ENCODE data around the gene VSTM2L. TPM values are rescaled to one million over a fixed set of nuclear protein-coding genes. Genes with fewer than 3 reads are reported as not detected.

VSTM2L gene
- total and polyA plus RNA-seq, 2 experiments from 2014 or later = 4.1 to 9.2 TPM

GRCh38 chr20:37890643-37891042 is 12.3 kb upstream of the VSTM2L start:
- no peaks in the 10 kb centered on the region for H3K36me3 ChIP-seq (ENCODE audit: low read depth)
- in situ Hi-C loops (cut with MboI) = no loop called here
- no peaks in the 10 kb centered on the region for H4K20me1 ChIP-seq (ENCODE audit: insufficient read depth)
- no peaks in the 10 kb centered on the region for H3K9me3 ChIP-seq (ENCODE audit: low read depth)
- H3K9me2 ChIP-seq (ENCODE audit: insufficient read depth) = no peaks in the 10 kb centered on the region
- no peaks in the 10 kb centered on the region for H3K27me3 ChIP-seq (replicated peaks; ENCODE audit: insufficient read depth)
- 62 to 64% methylated on average over 13 of the region's 13 CpGs for WGBS, 2 experiments (ENCODE audit: low coverage in 1 of 2, low lambda C conversion rate in 2 of 2, missing lambda C conversion rate in 2 of 2)
- H3K4me3 ChIP-seq = no peak overlapping the region
- TF ChIP-seq EZH2 (IDR thresholded peaks at IDR 0.05; ENCODE audit: insufficient read depth, poor library complexity, severe bottlenecking) = no peak
- no peak for TF ChIP-seq EZH2phosphoT487 (IDR thresholded peaks at IDR 0.05; ENCODE audit: insufficient read depth, low read depth)
- DNase-seq = no peak
- H3K4me1 ChIP-seq (ENCODE audit: insufficient read depth) = no peaks in the 10 kb centered on the region
- no peaks in the 10 kb centered on the region for H3F3A ChIP-seq (ENCODE audit: insufficient read depth)
- H3K4me2 ChIP-seq (ENCODE audit: unreplicated experiment) = no peak overlapping the region
- no peak overlapping the region for H2AFZ ChIP-seq
- H3K79me2 ChIP-seq (ENCODE audit: insufficient read depth) = no peaks in the 10 kb centered on the region
- no peak overlapping the region for H3K9ac ChIP-seq
- no peak overlapping the region for H3K27ac ChIP-seq

GRCh38 chr20:37892001-37892400 is 10.9 kb upstream of the VSTM2L start:
- Histone ChIP-seq H3K79me2 (ENCODE audit: insufficient read depth) (no peaks in the 10 kb centered on the region), H3K36me3 (ENCODE audit: low read depth) (no peaks in the 10 kb centered on the region), H3K9me2 (ENCODE audit: insufficient read depth) (no peaks in the 10 kb centered on the region), H3K9me3 (ENCODE audit: low read depth) (no peaks in the 10 kb centered on the region), H3K4me2 (ENCODE audit: unreplicated experiment) (no peak overlapping the region), H3K4me1 (ENCODE audit: insufficient read depth) (no peaks in the 10 kb centered on the region), H3K27me3 (replicated peaks; ENCODE audit: insufficient read depth) (no peaks in the 10 kb centered on the region), H3F3A (ENCODE audit: insufficient read depth) (no peaks in the 10 kb centered on the region), H4K20me1 (ENCODE audit: insufficient read depth) (no peaks in the 10 kb centered on the region), H2AFZ (no peak overlapping the region), H3K4me3 (no peak overlapping the region), H3K9ac (no peak overlapping the region), H3K27ac (no peak overlapping the region)
- TF ChIP-seq EZH2phosphoT487 (IDR thresholded peaks at IDR 0.05; ENCODE audit: insufficient read depth, low read depth) (no peak), EZH2 (IDR thresholded peaks at IDR 0.05; ENCODE audit: insufficient read depth, poor library complexity, severe bottlenecking) (no peak)
- WGBS, 2 experiments (ENCODE audit: low coverage in 1 of 2, low lambda C conversion rate in 2 of 2, missing lambda C conversion rate in 2 of 2) = 68 to 71% methylated on average over 9 of the region's 9 CpGs
- DNase-seq = no peak
- in situ Hi-C loops (cut with MboI) = no loop called here

DNA sequence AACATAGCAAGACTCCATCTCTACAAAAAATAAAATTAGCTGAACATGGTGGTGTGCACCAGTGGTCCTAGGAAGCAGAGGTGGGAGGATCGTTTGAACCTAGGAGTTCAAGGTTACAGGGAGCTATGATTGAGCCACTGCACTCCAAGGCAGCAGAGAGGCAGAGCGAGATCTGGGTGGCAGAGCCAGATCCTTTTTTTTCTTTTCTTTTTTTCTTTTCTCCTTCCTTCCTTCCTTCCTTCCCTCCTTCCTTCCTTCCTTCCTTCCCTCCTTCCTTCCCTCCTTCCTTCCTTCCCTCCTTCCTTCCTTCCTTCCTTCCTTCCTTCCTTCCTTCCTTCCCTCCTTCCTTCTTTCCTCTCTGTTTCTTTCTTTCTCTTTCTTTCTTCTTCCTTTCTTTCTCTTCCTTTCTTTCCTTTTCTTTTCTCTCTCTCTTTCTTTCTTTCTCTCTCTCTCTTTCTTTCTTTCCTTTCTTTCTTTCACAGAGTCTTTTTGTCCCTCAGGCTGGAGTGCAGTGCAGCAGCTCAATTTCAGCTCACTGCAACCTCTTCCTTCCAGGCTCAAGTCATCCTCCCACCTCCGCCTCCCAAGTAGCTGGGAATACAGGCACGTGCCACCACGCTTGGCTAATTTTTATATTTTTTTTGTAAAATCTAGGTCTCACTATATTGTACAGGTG is 9.2 kb upstream of the VSTM2L start:
- Histone ChIP-seq H3K27me3 (replicated peaks; ENCODE audit: insufficient read depth) (no peaks in the 10 kb centered on the region), H3K9me3 (ENCODE audit: low read depth) (no peaks in the 10 kb centered on the region), H3K36me3 (ENCODE audit: low read depth) (no peaks in the 10 kb centered on the region), H2AFZ (no peak overlapping the region), H4K20me1 (ENCODE audit: insufficient read depth) (no peaks in the 10 kb centered on the region), H3K9ac (no peak overlapping the region), H3K4me1 (ENCODE audit: insufficient read depth) (no peaks in the 10 kb centered on the region), H3K9me2 (ENCODE audit: insufficient read depth) (no peaks in the 10 kb centered on the region), H3K4me3 (no peak overlapping the region), H3K4me2 (ENCODE audit: unreplicated experiment) (no peak overlapping the region), H3K79me2 (ENCODE audit: insufficient read depth) (no peaks in the 10 kb centered on the region), H3K27ac (no peak overlapping the region), H3F3A (ENCODE audit: insufficient read depth) (no peaks in the 10 kb centered on the region)
- DNase-seq = no peak
- TF ChIP-seq EZH2 (IDR thresholded peaks at IDR 0.05; ENCODE audit: insufficient read depth, poor library complexity, severe bottlenecking) (no peak), EZH2phosphoT487 (IDR thresholded peaks at IDR 0.05; ENCODE audit: insufficient read depth, low read depth) (no peak)
- in situ Hi-C loops (cut with MboI) = no loop called here
- 73 to 80% methylated on average over 5 of the region's 5 CpGs for WGBS, 2 experiments (ENCODE audit: low coverage in 1 of 2, low lambda C conversion rate in 2 of 2, missing lambda C conversion rate in 2 of 2)

GRCh38 chr20:37894454-37894853 is 8.5 kb upstream of the VSTM2L start:
- H3K4me2 ChIP-seq (ENCODE audit: unreplicated experiment) = no peak overlapping the region
- TF ChIP-seq EZH2 (IDR thresholded peaks at IDR 0.05; ENCODE audit: insufficient read depth, poor library complexity, severe bottlenecking) = no peak
- no peak for TF ChIP-seq EZH2phosphoT487 (IDR thresholded peaks at IDR 0.05; ENCODE audit: insufficient read depth, low read depth)
- no peaks in the 10 kb centered on the region for H3F3A ChIP-seq (ENCODE audit: insufficient read depth)
- H3K27me3 ChIP-seq (replicated peaks; ENCODE audit: insufficient read depth) = no peaks in the 10 kb centered on the region
- H3K9me3 ChIP-seq (ENCODE audit: low read depth) = no peaks in the 10 kb centered on the region
- H2AFZ ChIP-seq = no peak overlapping the region
- no peaks in the 10 kb centered on the region for H3K36me3 ChIP-seq (ENCODE audit: low read depth)
- no peak overlapping the region for H3K27ac ChIP-seq
- H3K79me2 ChIP-seq (ENCODE audit: insufficient read depth) = no peaks in the 10 kb centered on the region
- DNase-seq = no peak
- no peak overlapping the region for H3K9ac ChIP-seq
- no peaks in the 10 kb centered on the region for H3K9me2 ChIP-seq (ENCODE audit: insufficient read depth)
- in situ Hi-C loops (cut with MboI) = no loop called here
- no peaks in the 10 kb centered on the region for H4K20me1 ChIP-seq (ENCODE audit: insufficient read depth)
- H3K4me1 ChIP-seq (ENCODE audit: insufficient read depth) = no peaks in the 10 kb centered on the region; the same call in 1 of the 2 replicates
- no peak overlapping the region for H3K4me3 ChIP-seq
- WGBS, 2 experiments (ENCODE audit: low coverage in 1 of 2, low lambda C conversion rate in 2 of 2, missing lambda C conversion rate in 2 of 2) = 69 to 70% methylated on average over 4 of the region's 4 CpGs

All from GM23248 (cell line).